WERI-Rb-1 (cell line): Measurements from ENCODE around the gene ATP1B1.
A peak's percentile ranks its signal among the peaks of the same experiment; 100 is the strongest.

Experiments
- DNase-seq: peaks from one replicate; pipeline ENCODE4 v3.0.0-alpha.2; 2020
- H3K27ac ChIP-seq: fragments of 250-450 bp; sonication (Bioruptor Pico); 2 replicates; pipeline ENCODE4 v1.5.1; 2020; ENCODE audit warnings: mild to moderate bottlenecking, moderate library complexity
- H3K27me3 ChIP-seq: fragments of 250-450 bp; sonication (Bioruptor Pico); 2 replicates; pipeline ENCODE4 v1.5.1; 2021; ENCODE audit warnings: mild to moderate bottlenecking, low read depth, moderate library complexity; ENCODE audit not compliant: insufficient read depth, severe bottlenecking
- H3K36me3 ChIP-seq: fragments of 250-450 bp; sonication (Bioruptor Pico); 2 replicates; pipeline ENCODE4 v1.5.1; 2020; ENCODE audit warnings: mild to moderate bottlenecking, moderate library complexity
- H3K4me3 ChIP-seq: 2 replicates; pipeline ENCODE4 v1.5.1; 2011; ENCODE audit warnings: low read depth, mild to moderate bottlenecking, control low read depth, low read length
- H3K9me3 ChIP-seq: fragments of 250-450 bp; sonication (Bioruptor Pico); 2 replicates; pipeline ENCODE4 v1.5.1; 2021; ENCODE audit warnings: mild to moderate bottlenecking, moderate library complexity; ENCODE audit not compliant: severe bottlenecking
- TF ChIP-seq, protein P1 (sequence below): IDR thresholded peaks from 2 replicates; pipeline ENCODE4 v1.5.1; 2011; ENCODE audit warnings: low read depth, mild to moderate bottlenecking, control low read depth, inconsistent platforms, low read length

ATP1B1 gene

DNA sequence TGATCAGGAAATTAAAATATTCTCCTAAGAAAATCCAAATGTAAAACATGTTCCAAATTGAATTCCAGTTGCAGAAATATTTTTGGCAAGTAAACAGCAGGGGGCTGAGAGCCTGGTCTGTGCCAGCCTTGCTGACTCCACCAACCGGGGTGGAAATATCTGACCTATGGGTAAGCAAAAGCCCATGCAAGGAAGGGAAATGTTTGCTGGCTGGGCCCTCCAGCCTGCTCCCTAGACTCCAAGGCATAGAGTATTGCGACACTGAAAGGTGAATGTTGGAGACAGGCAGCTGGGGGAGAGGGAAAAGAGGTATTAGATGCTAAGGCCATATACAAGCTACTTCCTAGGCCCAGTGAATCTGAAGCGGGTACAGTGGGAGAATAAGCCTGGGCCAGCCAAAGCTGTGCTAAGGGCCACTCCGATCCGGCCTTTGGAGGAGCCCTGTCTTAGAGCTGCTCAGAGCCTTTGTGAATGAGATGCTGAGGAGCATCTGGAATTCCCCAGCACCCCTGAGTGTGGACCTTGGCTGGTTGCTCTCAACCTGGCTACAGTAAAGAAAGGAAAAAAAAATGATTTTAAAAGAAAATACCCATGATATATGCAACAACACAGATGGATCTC, 24.9 kb upstream of the ATP1B1 start:
- no peak for DNase-seq
- TF ChIP-seq, protein P1, sequence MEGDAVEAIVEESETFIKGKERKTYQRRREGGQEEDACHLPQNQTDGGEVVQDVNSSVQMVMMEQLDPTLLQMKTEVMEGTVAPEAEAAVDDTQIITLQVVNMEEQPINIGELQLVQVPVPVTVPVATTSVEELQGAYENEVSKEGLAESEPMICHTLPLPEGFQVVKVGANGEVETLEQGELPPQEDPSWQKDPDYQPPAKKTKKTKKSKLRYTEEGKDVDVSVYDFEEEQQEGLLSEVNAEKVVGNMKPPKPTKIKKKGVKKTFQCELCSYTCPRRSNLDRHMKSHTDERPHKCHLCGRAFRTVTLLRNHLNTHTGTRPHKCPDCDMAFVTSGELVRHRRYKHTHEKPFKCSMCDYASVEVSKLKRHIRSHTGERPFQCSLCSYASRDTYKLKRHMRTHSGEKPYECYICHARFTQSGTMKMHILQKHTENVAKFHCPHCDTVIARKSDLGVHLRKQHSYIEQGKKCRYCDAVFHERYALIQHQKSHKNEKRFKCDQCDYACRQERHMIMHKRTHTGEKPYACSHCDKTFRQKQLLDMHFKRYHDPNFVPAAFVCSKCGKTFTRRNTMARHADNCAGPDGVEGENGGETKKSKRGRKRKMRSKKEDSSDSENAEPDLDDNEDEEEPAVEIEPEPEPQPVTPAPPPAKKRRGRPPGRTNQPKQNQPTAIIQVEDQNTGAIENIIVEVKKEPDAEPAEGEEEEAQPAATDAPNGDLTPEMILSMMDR = no peak

DNA sequence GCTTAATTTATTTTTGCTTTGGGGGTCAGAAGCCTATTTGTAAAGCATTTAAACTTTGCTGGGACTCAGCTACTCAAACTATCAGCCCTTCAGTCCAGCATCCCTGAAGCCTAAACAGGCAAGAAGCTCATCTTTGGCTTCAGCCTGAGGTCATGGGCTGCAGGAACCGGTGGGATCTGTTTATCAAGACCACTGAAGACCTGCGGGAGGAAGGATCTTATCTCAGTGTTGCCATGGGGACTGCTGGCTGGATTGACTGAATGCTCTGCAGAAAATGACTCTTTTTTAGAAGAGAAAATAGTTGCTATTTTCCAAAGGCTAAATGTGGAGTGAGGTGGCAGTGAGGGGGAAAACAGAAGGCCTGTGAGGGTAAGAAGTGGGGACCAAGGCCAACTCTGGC, 20.6 kb upstream of the ATP1B1 start:
- Histone ChIP-seq H3K9me3 (no peaks in the 10 kb centered on the region), H3K27me3 (no peaks in the 10 kb centered on the region), H3K4me3 (no peak overlapping the region), H3K36me3 (no peaks in the 10 kb centered on the region), H3K27ac (peak overlapping the region; percentile 21; the same call in 1 of the 2 replicates)
- TF ChIP-seq, protein P1 = no peak
- no peak for DNase-seq

More for the DNA sequence above, 24.9 kb upstream of the ATP1B1 start:
- Histone ChIP-seq H3K4me3 (no peak overlapping the region), H3K9me3 (no peaks in the 10 kb centered on the region), H3K27ac (no peak overlapping the region), H3K27me3 (no peaks in the 10 kb centered on the region), H3K36me3 (no peaks in the 10 kb centered on the region)

DNA sequence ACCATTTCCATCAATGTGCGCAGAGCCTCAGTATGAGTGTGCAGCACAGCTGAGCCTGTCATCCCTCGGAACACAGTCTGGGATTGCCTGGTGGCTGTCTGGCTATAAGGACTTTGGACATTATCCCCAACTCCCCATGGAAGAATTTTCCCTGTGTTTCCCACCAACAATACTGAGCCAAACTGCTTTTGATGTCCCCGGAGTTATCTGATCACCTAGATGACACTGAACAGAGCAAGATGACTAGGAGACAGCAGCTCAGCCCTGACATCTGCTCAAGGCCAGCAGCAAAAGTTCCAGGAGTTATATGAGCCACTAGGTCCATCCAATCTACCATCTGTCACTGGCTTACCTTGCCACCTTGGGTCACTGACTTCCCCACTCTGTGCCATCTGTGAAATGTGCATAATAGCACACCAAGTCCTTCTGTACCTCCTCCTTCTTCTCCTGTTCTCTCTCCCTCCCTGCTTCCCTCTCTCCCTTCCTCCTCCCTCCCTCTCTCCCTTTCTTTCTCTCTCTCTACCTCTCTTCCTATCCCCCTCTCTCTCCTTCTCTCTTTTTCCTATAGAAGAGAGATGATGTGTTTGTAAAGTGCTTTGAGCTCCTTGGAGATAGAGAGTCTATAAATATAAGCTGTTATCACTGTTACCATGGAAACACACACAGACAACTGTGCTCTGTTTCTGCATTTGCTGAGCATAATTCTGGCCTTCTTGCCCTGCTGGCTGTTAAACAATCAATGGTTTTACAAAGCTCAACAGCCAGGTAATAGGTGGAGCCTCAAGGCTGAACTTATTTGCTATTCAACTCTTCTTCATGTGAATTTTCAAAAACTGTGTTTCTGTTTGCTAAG, 19.7 kb upstream of the ATP1B1 start:
- peak; percentile 70 for DNase-seq
- no peak overlapping the region for H3K4me3 ChIP-seq
- H3K9me3 ChIP-seq = no peaks in the 10 kb centered on the region
- TF ChIP-seq, protein P1 = no peak
- no peaks in the 10 kb centered on the region for H3K36me3 ChIP-seq
- H3K27me3 ChIP-seq = no peaks in the 10 kb centered on the region
- H3K27ac ChIP-seq = peak overlapping the region; percentile 49

DNA sequence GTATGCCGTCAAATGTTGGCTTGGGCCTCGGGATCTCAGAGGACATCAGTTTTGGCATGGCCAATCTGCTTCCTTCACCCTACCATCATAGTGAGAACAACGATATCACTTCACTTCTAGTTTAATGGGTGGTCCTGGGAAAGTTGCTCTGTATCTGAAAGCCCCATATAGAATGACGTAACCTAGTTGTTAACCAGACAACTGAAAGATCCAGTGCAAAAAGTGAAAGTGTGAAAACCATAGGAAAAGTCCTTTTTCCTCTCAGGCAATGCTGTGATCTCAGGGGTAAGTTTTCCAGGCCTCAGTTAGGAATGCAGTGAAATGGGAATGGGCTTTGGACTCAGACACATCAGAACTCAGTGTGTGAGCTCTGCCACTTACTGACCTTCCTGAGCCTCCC, 18.6 kb upstream of the ATP1B1 start:
- H3K4me3 ChIP-seq = no peak overlapping the region
- H3K36me3 ChIP-seq = no peaks in the 10 kb centered on the region
- no peak overlapping the region for H3K27ac ChIP-seq
- TF ChIP-seq, protein P1 = no peak
- DNase-seq = no peak
- H3K9me3 ChIP-seq = no peaks in the 10 kb centered on the region
- H3K27me3 ChIP-seq = no peaks in the 10 kb centered on the region

DNA sequence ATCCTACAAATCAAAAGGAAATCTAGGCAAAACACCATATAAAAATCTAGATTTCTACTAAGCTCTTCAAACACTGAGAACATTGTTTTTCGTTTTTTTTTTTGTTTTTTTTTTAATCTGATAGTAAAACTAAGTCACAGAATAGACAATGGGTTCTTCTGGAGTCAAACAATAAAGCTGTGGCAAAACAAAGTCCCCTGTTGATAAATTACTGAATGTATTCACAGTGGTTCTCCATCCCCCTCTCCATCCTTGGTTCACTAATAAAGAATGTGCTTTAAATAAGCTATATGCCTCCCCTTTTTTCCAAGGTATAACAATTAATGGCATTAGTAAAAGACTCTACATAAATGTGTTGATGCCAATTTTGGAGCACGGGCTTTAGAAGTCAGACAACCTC, 16.7 kb upstream of the ATP1B1 start:
- Histone ChIP-seq H3K27me3 (no peaks in the 10 kb centered on the region), H3K36me3 (no peaks in the 10 kb centered on the region), H3K4me3 (no peak overlapping the region), H3K9me3 (no peaks in the 10 kb centered on the region), H3K27ac (no peak overlapping the region)
- TF ChIP-seq, protein P1 = no peak
- DNase-seq = no peak
